Testis (tissue), 2 donors: ENCODE measurements around the gene C3orf38.

Experiments used
- CTCF ChIP-seq, 3 experiments: fragments of 450-650 bp in 2 of 3; fragments of 200-600 bp in 1 of 3; sonication (generic) in 1 of 3; IDR thresholded peaks; one replicate each; pipeline ENCODE4 v1.5.1; 2016 to 2019; ENCODE audit warnings: antibody characterized with exemption in 3 of 3, mild to moderate bottlenecking in 2 of 3, moderate library complexity in 1 of 3
- POLR2A ChIP-seq: fragments of 450-650 bp; IDR thresholded peaks from one replicate; pipeline ENCODE4 v1.6.1; 2017; ENCODE audit warnings: antibody characterized with exemption, mild to moderate bottlenecking, moderate library complexity

GRCh38 chr3:88117683-88118082 lies 32.1 kb upstream of the C3orf38 start:
- TF ChIP-seq POLR2A (no peak), CTCF (IDR thresholded peaks at IDR 0.05) (no peak)
